T-helper 1 cell (primary cell): Measurements from ENCODE around the gene SLC12A3.
A peak's percentile ranks its signal among the peaks of the same experiment; 100 is the strongest.

Source experiments
- DNase-seq, 5 donors: peaks; one replicate each; pipeline ENCODE4 v3.0.0-alpha.2; 2012 to 2020

Gene SLC12A3

GRCh38 chr16:56895813-56896212, 30.8 kb downstream of the SLC12A3 start:
- no peak for DNase-seq

DNA sequence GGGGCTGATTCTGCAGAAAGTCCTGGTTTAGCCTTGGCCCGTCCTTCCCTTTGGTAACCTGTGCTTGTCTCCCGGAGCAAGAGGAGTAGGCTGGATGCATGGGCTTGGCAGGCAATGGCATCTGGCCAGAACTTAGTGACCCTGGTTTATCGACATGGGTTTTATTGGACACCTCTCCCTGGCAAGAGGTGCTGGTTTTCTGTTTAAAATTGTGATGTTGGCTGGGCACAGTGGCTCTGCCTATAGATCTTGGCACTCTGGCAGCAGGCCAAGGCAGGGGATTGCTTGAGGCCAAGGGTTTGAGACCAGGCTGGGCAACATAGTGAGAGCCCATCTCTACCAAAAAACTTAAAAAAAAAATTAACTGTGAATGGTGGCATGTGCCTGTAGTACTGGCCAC, 31.2 kb downstream of the SLC12A3 start:
- no peak for DNase-seq

DNA sequence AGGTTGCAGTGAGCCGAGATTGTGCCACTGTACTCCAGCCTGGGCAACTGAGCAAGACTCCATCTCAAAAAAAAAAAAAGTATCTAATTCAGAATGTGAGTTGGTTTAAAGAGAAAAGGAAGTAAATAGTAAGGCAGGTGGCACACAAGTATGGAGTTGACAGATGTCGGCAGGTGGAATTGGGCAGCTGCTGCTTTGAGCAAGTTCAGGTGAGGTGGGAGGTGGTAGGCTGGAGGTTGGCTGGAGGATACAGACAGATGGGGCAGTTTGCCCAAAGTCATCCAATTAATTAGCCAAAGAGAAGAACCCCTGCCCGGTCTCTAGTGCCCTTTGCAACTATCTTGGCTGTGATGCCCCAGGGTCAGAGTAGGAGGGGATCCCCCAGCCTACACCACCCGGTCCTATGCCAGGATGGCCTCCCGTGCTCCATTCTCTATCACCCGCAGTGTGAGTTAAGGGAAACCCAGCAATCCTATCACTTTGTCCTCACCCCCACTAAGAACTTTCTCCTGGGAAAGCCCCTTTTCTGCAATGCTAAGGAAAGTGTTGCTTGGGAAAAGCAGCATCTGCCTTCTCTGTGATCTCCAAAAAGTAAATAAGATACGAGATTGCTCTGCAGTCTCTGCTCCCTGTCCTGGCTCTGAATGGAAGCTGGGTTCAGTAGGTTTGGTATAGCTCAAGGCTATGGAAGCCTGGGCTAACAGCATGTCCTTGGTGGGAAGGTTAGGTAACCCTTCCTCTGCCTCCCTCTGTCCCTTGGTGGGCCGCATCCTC, 32.2 kb downstream of the SLC12A3 start:
- no peak for DNase-seq

DNA sequence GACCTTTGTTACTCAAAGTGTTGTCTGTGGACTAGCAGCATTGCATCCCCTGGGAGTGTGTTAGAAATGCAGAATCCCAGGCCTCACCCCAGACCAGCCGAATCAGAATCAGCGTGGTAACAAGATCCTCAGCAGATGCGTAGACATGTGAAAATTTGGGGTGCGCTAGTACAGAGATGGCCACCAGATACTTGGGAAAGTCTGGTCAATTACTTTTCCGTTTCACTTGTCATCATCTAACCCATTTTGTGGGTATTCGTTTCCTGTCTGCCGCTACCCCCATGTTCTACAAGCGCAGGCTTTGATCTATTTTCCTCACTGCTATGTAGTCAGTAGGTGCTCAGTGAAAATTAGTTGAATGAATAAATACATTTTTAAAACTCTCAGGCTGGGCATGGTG, 33.8 kb downstream of the SLC12A3 start:
- peak in 1 of 5 donors; percentile 29 for DNase-seq

- no peak for DNase-seq
Measured at GRCh38 chr16:56903866-56904265, 38.9 kb downstream of the SLC12A3 start.

DNA sequence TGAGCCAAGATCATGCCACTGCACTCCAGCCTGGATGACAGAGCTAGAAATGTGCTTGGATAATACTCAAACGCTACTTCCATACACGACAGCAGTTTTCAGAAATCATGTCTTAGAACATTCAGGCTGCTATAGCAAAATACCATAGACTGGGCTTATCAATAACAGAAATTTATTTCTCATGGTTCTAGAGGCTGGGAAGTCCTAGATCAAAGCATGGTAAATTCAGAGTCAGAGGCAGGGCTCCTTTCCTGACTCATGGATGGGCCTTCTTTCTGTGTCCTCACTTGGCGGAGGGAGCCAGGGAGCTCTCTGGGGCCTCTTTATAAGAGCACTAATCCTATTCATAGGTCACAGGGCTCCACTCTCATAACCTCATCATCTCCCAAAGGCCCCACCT, 42.4 kb downstream of the SLC12A3 start:
- no peak for DNase-seq

DNA sequence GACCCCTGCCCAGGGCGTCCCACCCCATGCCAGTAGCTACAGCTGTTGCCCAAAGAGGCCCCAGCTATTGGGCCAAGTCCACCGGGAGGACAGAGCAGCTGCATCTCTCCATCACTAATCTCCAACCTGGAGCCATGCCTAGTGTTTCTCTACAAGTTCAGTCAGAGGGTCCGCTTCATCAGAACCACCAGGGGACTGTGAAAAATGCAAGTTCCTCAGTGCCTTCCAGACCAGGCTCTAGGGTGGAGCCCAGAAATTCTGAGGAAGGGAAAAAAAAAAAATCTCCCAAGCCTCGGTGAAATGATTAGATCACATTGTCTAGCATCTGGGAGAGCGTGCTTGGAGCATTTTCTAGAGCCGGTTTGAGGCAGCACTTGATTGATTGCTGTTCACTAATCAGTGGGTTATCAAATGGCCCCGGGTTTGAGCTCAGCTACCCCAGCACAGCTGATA, 44.5 kb downstream of the SLC12A3 start:
- no peak for DNase-seq

DNA sequence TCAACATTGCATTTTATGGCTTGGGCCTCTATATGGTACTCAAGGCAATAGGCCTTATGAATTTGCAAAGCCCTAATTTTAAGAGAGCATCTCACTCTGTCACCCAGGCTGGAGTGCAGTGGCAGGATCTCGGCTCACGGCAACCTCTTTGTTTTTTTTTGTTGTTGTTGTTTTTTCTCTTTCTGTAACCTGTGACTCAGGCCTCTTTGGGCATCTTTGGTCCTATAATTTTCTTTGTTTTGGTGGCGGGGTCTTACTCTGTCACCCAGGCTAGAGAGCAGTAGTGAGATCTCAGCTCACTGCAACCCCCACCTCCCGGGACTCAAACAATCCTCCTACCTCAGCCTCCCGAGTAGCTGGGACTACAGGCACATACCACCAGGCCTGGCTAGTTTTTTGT, 45.1 kb downstream of the SLC12A3 start:
- DNase-seq, result no peak

GRCh38 chr16:56910654-56911539, 45.9 kb downstream of the SLC12A3 start:
- no peak for DNase-seq

GRCh38 chr16:56911771-56912571, 47.0 kb downstream of the SLC12A3 start:
- no peak for DNase-seq

DNA sequence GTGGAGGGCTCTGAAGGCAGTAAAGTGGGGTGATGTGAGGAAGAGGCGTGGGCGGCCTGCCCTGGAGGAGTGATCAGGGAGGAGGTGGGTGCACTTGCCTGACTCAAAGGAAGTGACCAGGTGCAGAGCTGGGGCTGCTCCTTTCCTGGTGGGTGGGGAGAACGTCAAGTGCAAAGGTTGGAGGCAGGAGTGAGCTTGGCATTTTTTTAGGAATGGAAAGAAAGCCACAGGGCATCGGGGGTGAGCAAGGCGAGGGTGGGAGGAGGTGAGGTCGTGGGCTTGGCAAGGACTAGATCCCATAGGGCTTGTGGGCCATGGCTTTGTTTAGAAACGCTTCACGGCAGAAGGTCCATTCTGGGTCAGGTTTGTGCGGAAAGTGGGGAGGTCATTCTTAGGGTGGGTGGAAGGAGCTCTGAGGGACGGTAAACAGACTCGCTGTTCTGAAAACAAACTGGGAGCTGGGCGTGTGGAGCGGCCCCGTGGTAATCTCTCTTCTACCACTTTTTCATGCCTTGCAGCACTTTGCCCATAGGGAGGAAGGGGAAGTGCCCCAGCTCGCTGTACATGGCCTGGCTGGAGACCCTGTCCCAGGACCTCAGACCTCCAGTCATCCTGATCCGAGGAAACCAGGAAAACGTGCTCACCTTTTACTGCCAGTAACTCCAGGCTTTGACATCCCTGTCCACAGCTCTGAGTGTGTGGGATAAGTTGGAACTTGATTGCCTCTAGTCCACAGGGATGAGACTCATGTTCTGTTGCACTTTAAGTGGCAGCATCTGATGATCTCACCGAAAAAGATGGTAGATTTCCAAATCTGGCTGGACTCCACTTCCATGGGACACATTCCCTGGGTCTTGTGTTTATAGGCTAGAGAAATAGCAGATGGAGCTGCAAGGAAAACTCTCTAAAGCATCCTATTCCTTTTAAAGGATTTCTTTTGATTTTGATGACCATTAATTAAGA, 48.0 kb downstream of the SLC12A3 start:
- no peak for DNase-seq

- no peak for DNase-seq
Measured at GRCh38 chr16:56914896-56915295, 49.9 kb downstream of the SLC12A3 start.

DNA sequence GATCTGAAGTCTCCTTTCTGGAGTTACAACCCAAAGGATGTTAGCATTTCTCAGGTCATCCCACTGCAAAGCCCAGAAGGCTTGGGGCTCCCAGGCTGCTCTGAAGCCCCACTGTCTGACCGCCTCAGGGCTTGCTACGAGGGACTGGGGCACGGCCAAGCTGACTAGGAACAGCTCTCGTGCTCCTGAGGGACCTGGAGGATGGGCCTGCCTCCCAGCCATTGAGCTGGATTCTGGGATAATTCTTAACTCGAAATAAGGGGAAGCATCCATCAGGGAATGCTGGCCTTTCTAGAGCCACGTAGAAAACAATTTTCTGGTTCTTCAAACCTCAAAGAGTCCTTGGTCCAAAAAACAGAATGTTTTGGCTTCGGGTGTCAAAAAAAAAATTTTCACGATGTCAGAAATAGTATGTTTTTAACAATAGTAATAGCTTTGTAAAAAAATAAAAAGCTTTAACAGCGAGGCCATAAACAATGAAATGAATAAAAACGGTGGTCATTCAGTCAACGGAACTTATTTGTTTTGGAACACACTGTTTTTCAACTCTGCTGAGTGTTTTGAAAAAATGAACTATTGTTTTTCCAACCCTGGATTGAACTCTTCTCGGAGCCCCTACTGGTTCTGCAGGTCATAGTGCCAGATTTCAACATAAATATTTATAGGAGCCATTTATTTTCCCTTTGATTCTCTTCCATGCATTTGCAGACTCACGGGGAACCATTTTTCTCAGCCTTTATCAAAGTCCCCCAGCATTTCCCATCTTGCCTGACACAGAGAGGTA, 50.5 kb downstream of the SLC12A3 start:
- no peak for DNase-seq

DNA sequence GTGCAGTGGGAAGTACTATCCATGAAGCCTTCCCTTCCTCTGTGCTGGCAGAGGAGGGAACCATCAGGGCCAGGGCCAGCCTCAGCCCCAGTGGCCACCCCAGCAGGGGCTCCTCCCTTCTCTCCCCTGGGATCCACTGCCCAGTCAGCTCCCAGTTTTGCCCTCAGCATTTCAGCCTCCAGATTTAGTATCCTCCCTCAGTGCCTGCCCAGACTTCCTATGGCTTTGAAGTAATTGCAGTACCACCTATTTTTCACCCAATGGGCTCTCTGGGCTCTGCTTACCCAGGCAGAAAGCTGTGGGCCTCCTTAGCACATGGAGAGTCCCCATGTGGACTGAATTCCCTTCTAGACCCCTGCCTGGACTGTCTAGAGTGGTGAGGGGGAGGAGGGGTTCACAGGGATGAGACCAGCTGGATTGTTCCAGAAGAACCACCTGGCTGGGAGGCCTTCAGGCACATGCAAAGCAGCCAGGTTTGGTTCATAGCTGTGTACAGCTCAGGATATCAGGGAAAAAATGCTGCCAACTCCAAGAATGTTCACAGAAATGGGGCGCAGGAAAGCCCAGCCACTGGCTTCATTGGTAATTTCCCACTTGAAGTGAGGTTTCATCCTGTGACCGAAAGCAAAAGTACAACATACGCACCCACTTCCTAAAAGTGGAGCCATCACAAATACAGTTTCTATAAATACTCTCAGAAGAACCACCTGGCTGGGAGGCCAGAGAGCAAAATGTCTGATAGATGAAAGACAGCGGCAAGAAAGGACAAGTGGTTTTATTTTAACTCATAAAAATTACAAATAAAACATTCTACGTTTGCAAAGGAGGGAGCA, 51.8 kb downstream of the SLC12A3 start:
- DNase-seq, result peak in 1 of 5 donors; percentile 71

DNA sequence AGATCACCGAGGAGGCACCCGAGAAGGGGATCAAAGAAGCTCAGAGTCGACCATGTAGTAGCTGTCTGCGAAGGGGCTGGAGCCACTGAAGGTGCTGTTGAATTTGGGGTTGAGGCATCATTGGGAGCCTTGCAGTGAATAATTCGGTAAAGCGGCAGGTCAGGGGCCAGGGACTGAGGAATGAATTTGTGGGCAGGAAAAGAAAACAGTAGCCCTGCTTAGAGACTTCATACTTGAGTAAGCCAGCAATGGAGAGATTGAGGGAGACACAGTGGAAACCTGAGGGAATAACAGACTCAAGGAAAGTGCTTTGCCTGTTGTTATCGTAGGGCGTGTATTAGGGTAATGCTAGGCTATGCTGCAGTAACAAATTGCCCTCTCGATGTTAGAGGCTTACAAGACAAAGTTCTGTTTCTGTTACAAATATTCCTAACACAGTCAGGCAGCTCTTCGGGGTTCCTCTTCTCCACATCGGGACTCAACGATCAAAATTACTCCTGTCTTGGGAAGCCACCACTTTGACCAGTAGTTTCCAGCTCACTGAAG, 53.5 kb downstream of the SLC12A3 start:
- no peak for DNase-seq

- DNase-seq, result no peak
Measured at GRCh38 chr16:56919099-56919800, 54.2 kb downstream of the SLC12A3 start.

GRCh38 chr16:56921571-56921970, 56.6 kb downstream of the SLC12A3 start:
- DNase-seq, result no peak

DNA sequence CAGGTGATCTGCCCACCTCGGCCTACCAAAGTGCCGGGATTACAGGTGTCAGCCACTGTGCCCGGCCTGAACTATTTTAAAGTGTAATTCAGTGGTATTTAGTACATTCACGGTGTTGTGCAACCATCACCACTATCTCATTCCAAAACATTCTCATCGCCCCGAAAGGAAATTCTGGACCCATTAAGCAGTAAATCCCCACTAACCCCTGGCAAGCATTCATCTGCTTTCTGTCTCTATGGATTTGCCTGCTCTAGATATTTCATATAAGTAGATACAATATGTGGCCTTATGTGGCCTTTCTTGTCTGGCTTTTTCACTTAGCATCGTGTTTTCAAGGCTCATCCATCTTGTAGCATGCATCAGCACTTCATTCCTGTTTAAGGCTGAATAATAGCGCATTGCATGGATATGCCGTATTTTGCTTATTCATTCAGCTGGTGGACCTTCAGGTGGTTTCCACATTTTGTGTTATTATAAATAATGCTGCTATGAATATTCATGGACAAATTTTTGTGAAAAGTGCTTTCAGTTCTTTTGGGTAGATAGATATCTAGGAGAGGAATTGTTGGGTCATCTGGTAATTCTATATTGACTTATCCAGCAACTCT, 58.6 kb downstream of the SLC12A3 start:
- DNase-seq, result no peak

- DNase-seq, result no peak
Measured at GRCh38 chr16:56927471-56927870, 62.5 kb downstream of the SLC12A3 start.
